GM23338 (cell line): Measurements from ENCODE around the gene FCRL6. TPM values are rescaled to one million over a fixed set of nuclear protein-coding genes. Genes with fewer than 3 reads are reported as not detected.
A peak's percentile ranks its signal among the peaks of the same experiment; 100 is the strongest.

Source experiments
- ATAC-seq: fragments of 200-7000 bp; cut with Tn5 transposase; 3 replicates; pipeline ENCODE4 v1.9.1; 2020
- DNase-seq: peaks from one replicate; pipeline ENCODE4 v3.0.0-alpha.2; 2015; ENCODE audit warnings: low spot score
- H2AFZ ChIP-seq: fragments of 200-600 bp; sonication (generic); 2 replicates; pipeline ENCODE4 v1.8.0; 2016; ENCODE audit warnings: antibody characterized with exemption, mild to moderate bottlenecking, moderate library complexity
- H3F3A ChIP-seq: fragments of 200-600 bp; sonication (generic); replicated peaks from 2 replicates; pipeline ENCODE4 v1.8.0; 2017; ENCODE audit warnings: antibody characterized with exemption, mixed run types, low read depth
- H3K27ac ChIP-seq: fragments of 200-600 bp; sonication (generic); 2 replicates; pipeline ENCODE4 v1.6.1; 2016; ENCODE audit warnings: low read depth
- H3K27me3 ChIP-seq: fragments of 200-600 bp; sonication (generic); 2 replicates; pipeline ENCODE4 v1.8.0; 2016; ENCODE audit warnings: mild to moderate bottlenecking, mixed run types, moderate library complexity; ENCODE audit not compliant: insufficient read depth
- H3K36me3 ChIP-seq: fragments of 200-600 bp; sonication (generic); 2 replicates; pipeline ENCODE4 v1.8.0; 2016; ENCODE audit warnings: mild to moderate bottlenecking; ENCODE audit not compliant: insufficient read depth
- H3K4me1 ChIP-seq: fragments of 200-600 bp; sonication (generic); 2 replicates; pipeline ENCODE4 v1.8.0; 2016; ENCODE audit warnings: mild to moderate bottlenecking, moderate library complexity; ENCODE audit not compliant: insufficient read depth
- H3K4me2 ChIP-seq: fragments of 200-600 bp; sonication (generic); 2 replicates; pipeline ENCODE4 v1.7.1; 2017; ENCODE audit warnings: mixed run types
- H3K4me3 ChIP-seq: fragments of 200-600 bp; sonication (generic); 2 replicates; pipeline ENCODE4 v1.6.1; 2016; ENCODE audit warnings: mixed run types
- H3K79me2 ChIP-seq: fragments of 200-600 bp; sonication (generic); replicated peaks from 2 replicates; pipeline ENCODE4 v1.8.0; 2017; ENCODE audit warnings: mild to moderate bottlenecking; ENCODE audit not compliant: insufficient read depth
- H3K9me2 ChIP-seq: fragments of 200-600 bp; sonication (generic); 2 replicates; pipeline ENCODE4 v1.8.0; 2017; ENCODE audit not compliant: insufficient read depth
- H4K20me1 ChIP-seq: fragments of 200-600 bp; sonication (generic); replicated peaks from 2 replicates; pipeline ENCODE4 v1.8.0; 2017; ENCODE audit warnings: mild to moderate bottlenecking; ENCODE audit not compliant: insufficient read depth
- H3K27ac Mint-ChIP-seq: 2 replicates; pipeline ENCODE4 v1.8.0; 2020; ENCODE audit warnings: inconsistent platforms, mild to moderate bottlenecking, moderate library complexity, mixed read lengths
- H3K27me3 Mint-ChIP-seq: 3 replicates; pipeline ENCODE4 v1.8.0; 2022; ENCODE audit warnings: low read depth, mild to moderate bottlenecking, moderate library complexity, mixed read lengths, inconsistent platforms; ENCODE audit not compliant: insufficient read depth, poor library complexity
- H3K36me3 Mint-ChIP-seq: 3 replicates; pipeline ENCODE4 v1.8.0; 2021; ENCODE audit warnings: low read depth, mild to moderate bottlenecking, inconsistent platforms, moderate library complexity, mixed read lengths
- H3K4me1 Mint-ChIP-seq: 3 replicates; pipeline ENCODE4 v1.8.0; 2020; ENCODE audit warnings: mild to moderate bottlenecking, inconsistent platforms, mixed read lengths
- H3K4me3 Mint-ChIP-seq: 3 replicates; pipeline ENCODE4 v1.8.0; 2021; ENCODE audit warnings: moderate library complexity, mild to moderate bottlenecking, inconsistent platforms, mixed read lengths
- H3K9me3 Mint-ChIP-seq: 3 replicates; pipeline ENCODE4 v1.8.0; 2020; ENCODE audit warnings: moderate library complexity, mild to moderate bottlenecking, inconsistent platforms, mixed read lengths
- CREB1 ChIP-seq: fragments of 250-450 bp; sonication (Bioruptor Pico); IDR thresholded peaks from 2 replicates; pipeline ENCODE4 v1.5.0; 2020; ENCODE audit warnings: low read depth, mild to moderate bottlenecking, moderate library complexity
- ETS1 ChIP-seq: IDR thresholded peaks from 2 replicates; pipeline ENCODE4 v1.6.1; 2016; ENCODE audit warnings: antibody characterized with exemption
- EZH2phosphoT487 ChIP-seq: fragments of 200-600 bp; sonication (generic); IDR thresholded peaks from one replicate; pipeline ENCODE4 v1.8.1; 2018; ENCODE audit warnings: antibody characterized with exemption; ENCODE audit not compliant: unreplicated experiment
- NANOG ChIP-seq: IDR thresholded peaks from 2 replicates; pipeline ENCODE4 v1.6.1; 2016; ENCODE audit warnings: antibody characterized with exemption, borderline replicate concordance
- REST ChIP-seq: IDR thresholded peaks from one replicate; pipeline ENCODE4 v1.6.1; 2018; ENCODE audit warnings: antibody characterized with exemption; ENCODE audit not compliant: unreplicated experiment
- STAT1 ChIP-seq: IDR thresholded peaks from one replicate; pipeline ENCODE4 v1.6.1; 2016; ENCODE audit warnings: antibody characterized with exemption; ENCODE audit not compliant: unreplicated experiment
- ZNF114 ChIP-seq: fragments of 250-450 bp; sonication (Bioruptor Pico); IDR thresholded peaks from 2 replicates; pipeline ENCODE4 v1.5.0; 2020; ENCODE audit warnings: mild to moderate bottlenecking, moderate library complexity
- ZNF331 ChIP-seq: fragments of 250-450 bp; sonication (Bioruptor Pico); IDR thresholded peaks from 2 replicates; pipeline ENCODE4 v1.5.0; 2020; ENCODE audit warnings: low read depth, mild to moderate bottlenecking, moderate library complexity
- ZNF462 ChIP-seq: fragments of 250-450 bp; sonication (Bioruptor Pico); IDR thresholded peaks from 2 replicates; pipeline ENCODE4 v1.5.0; 2020; ENCODE audit warnings: mild to moderate bottlenecking, moderate library complexity
- long read RNA-seq: library from polyadenylated mRNA; unstranded; transcript quantifications from one replicate; pipeline ENCODE4 v2.0.0, GENCODE V29; 2020; ENCODE audit not compliant: unreplicated experiment
- polyA plus RNA-seq: library from polyadenylated mRNA; unstranded; fragments of >200 nt; fragmentation: Nextera tagmentation; extraction: Ambion mirVana; gene quantifications from 2 replicates; pipeline ENCODE4 v1.2.1, GENCODE V29; 2016
- total RNA-seq: library from RNA; depleted of rRNA; stranded (reverse); fragments of >200 nt; shearing (Covaris generic); gene quantifications from 2 replicates; pipeline ENCODE4 v1.2.3, GENCODE V29; 2014; rRNA removed

The FCRL6 gene
- total RNA-seq, result not detected in 2 replicates
- not detected in 2 replicates for polyA plus RNA-seq
- long read RNA-seq, result 0 reads

GRCh38 chr1:159802111-159802510 is at the start of gene FCRL6:
TSS of gene FCRL6 (plus strand) at chr1:159802360. CDS start at chr1:159802425, 65 bp downstream.
- H3K4me1 Mint-ChIP-seq, result no peaks in the 10 kb centered on the region
- TF ChIP-seq CREB1 (no peak), EZH2phosphoT487 (no peak)
- H3K79me2 ChIP-seq, result no peaks in the 10 kb centered on the region
- no peak within 1 kb of the TSS for H3K27ac ChIP-seq
- peaks cover 3% of the 10 kb centered on the region for H3K27me3 Mint-ChIP-seq
- H3K27ac Mint-ChIP-seq, result no peak within 1 kb of the TSS
- H3K4me3 Mint-ChIP-seq, result no peak within 1 kb of the TSS
- H3K4me1 ChIP-seq, result no peaks in the 10 kb centered on the region
- ATAC-seq (no peak), DNase-seq (no peak)
- no peaks in the 10 kb centered on the region for H3K36me3 ChIP-seq
- no peaks in the 10 kb centered on the region for H3F3A ChIP-seq
- H3K27me3 ChIP-seq, result no peaks in the 10 kb centered on the region
- no peaks in the 10 kb centered on the region for H3K9me3 Mint-ChIP-seq
- H3K9me2 ChIP-seq, result 0 out of 2 replicates have a peak, but pooled peaks cover 4% of the 10 kb centered on the region
- no peak within 1 kb of the TSS for H2AFZ ChIP-seq
- H4K20me1 ChIP-seq, result no peaks in the 10 kb centered on the region
- H3K36me3 Mint-ChIP-seq, result no peaks in the 10 kb centered on the region
- no peak within 1 kb of the TSS for H3K4me2 ChIP-seq
- H3K4me3 ChIP-seq, result no peak within 1 kb of the TSS

GRCh38 chr1:159753386-159753785 is 48.8 kb upstream of the FCRL6 start:
- H3K36me3 ChIP-seq, result no peaks in the 10 kb centered on the region
- no peak overlapping the region for H3K4me3 Mint-ChIP-seq
- H4K20me1 ChIP-seq, result no peaks in the 10 kb centered on the region
- ATAC-seq (no peak), DNase-seq (no peak)
- no peak overlapping the region for H3K27ac ChIP-seq
- no peaks in the 10 kb centered on the region for H3K4me1 Mint-ChIP-seq
- no peaks in the 10 kb centered on the region for H3K36me3 Mint-ChIP-seq
- peaks cover 3% of the 10 kb centered on the region for H3K27me3 Mint-ChIP-seq
- H3K9me3 Mint-ChIP-seq, result no peaks in the 10 kb centered on the region
- H3K27me3 ChIP-seq, result no peaks in the 10 kb centered on the region
- no peaks in the 10 kb centered on the region for H3F3A ChIP-seq
- H3K79me2 ChIP-seq, result no peaks in the 10 kb centered on the region
- H3K9me2 ChIP-seq, result 0 out of 2 replicates have a peak, but pooled peaks cover 3% of the 10 kb centered on the region
- H3K4me3 ChIP-seq, result no peak overlapping the region
- H3K4me1 ChIP-seq, result no peaks in the 10 kb centered on the region
- 0 out of 2 replicates have a peak overlapping the region, but pooled peaks have one; percentile 18 for H2AFZ ChIP-seq
- H3K4me2 ChIP-seq, result no peak overlapping the region
- H3K27ac Mint-ChIP-seq, result no peak overlapping the region
- no peak for TF ChIP-seq STAT1
- no peak for TF ChIP-seq ZNF462 (CRISPR knock-in tag)
- TF ChIP-seq ETS1, result no peak
- TF ChIP-seq ZNF114 (CRISPR knock-in tag), result no peak
- no peak for TF ChIP-seq REST
- TF ChIP-seq EZH2phosphoT487, result no peak
- TF ChIP-seq ZNF331 (CRISPR knock-in tag), result no peak
- TF ChIP-seq NANOG, result no peak
